ENCODE measurements around the gene PDGFC.

GRCh38 chr4:156901871-156902270 is 69.7 kb downstream of the PDGFC start:
- TF ChIP-seq CTCF (IDR thresholded peaks at IDR 0.05; ENCODE audit: poor library complexity, severe bottlenecking) = no peak
- TF ChIP-seq EP300 (conservative IDR thresholded peaks at IDR 0.05; ENCODE audit: poor library complexity, severe bottlenecking) = no peak
- no peak for TF ChIP-seq POLR2AphosphoS5 (IDR thresholded peaks at IDR 0.05)
- TF ChIP-seq TAF1 (IDR thresholded peaks at IDR 0.05; ENCODE audit: low read depth) = no peak
